ENCODE data around the gene CEBPG. TPM values are rescaled to one million over a fixed set of nuclear protein-coding genes. Genes with fewer than 3 reads are reported as not detected.

CEBPG gene
- polyA plus RNA-seq, 1 donor from 2014 or later, result 67.5 TPM

- no peaks in the 10 kb centered on the region for H3K9me3 ChIP-seq (ENCODE audit: low read length)
- no peaks in the 10 kb centered on the region for H3K79me2 ChIP-seq (replicated peaks; ENCODE audit: insufficient read depth, low read length)
- no peaks in the 10 kb centered on the region for H4K20me1 ChIP-seq (ENCODE audit: insufficient read depth)
- no peak overlapping the region for H2AFZ ChIP-seq (ENCODE audit: low read depth, low read length)
- no peak overlapping the region for H3K4me3 ChIP-seq (ENCODE audit: low read length)
- no peaks in the 10 kb centered on the region for H3K36me3 ChIP-seq (ENCODE audit: insufficient read depth, low read length)
- no peak overlapping the region for H3K9ac ChIP-seq (ENCODE audit: low read length)
- no peaks in the 10 kb centered on the region for H3K9me2 ChIP-seq (ENCODE audit: insufficient read depth, low read length)
- no peak overlapping the region for H3K4me2 ChIP-seq (ENCODE audit: low read length)
- no peak for TF ChIP-seq SMC3 (conservative IDR thresholded peaks at IDR 0.05; ENCODE audit: poor library complexity)
- no peak for TF ChIP-seq MXI1 (conservative IDR thresholded peaks at IDR 0.05; ENCODE audit: poor library complexity, severe bottlenecking)
- no peak for TF ChIP-seq POLR2AphosphoS5 (IDR thresholded peaks at IDR 0.05)
- no peak for TF ChIP-seq RAD21 (conservative IDR thresholded peaks at IDR 0.05)
- TF ChIP-seq TAF1 (IDR thresholded peaks at IDR 0.05; ENCODE audit: low read depth), result no peak
- TF ChIP-seq, protein P1, sequence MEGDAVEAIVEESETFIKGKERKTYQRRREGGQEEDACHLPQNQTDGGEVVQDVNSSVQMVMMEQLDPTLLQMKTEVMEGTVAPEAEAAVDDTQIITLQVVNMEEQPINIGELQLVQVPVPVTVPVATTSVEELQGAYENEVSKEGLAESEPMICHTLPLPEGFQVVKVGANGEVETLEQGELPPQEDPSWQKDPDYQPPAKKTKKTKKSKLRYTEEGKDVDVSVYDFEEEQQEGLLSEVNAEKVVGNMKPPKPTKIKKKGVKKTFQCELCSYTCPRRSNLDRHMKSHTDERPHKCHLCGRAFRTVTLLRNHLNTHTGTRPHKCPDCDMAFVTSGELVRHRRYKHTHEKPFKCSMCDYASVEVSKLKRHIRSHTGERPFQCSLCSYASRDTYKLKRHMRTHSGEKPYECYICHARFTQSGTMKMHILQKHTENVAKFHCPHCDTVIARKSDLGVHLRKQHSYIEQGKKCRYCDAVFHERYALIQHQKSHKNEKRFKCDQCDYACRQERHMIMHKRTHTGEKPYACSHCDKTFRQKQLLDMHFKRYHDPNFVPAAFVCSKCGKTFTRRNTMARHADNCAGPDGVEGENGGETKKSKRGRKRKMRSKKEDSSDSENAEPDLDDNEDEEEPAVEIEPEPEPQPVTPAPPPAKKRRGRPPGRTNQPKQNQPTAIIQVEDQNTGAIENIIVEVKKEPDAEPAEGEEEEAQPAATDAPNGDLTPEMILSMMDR (IDR thresholded peaks at IDR 0.05; ENCODE audit: poor library complexity, severe bottlenecking), result no peak
- TF ChIP-seq EZH2 (IDR thresholded peaks at IDR 0.05; ENCODE audit: borderline replicate concordance, insufficient read depth, low read length, poor library complexity, severe bottlenecking), result no peak
- TF ChIP-seq REST (IDR thresholded peaks at IDR 0.05; ENCODE audit: borderline replicate concordance), result no peak
- no peak for TF ChIP-seq EP300 (conservative IDR thresholded peaks at IDR 0.05; ENCODE audit: poor library complexity, severe bottlenecking)
- H3F3A ChIP-seq (ENCODE audit: insufficient read depth, low read length, poor library complexity, severe bottlenecking), result no peaks in the 10 kb centered on the region
- no peaks in the 10 kb centered on the region for H3K27me3 ChIP-seq (ENCODE audit: insufficient read depth, low read depth, low read length)
- H3K27ac ChIP-seq (ENCODE audit: low read length), result no peak overlapping the region
Measured at GRCh38 chr19:33396701-33397535, 23.4 kb downstream of the CEBPG start.

GRCh38 chr19:33397536-33398360 lies 24.2 kb downstream of the CEBPG start:
- no peak overlapping the region for H3K9ac ChIP-seq (ENCODE audit: low read length)
- no peak overlapping the region for H2AFZ ChIP-seq (ENCODE audit: low read depth, low read length)
- H3K4me2 ChIP-seq (ENCODE audit: low read length), result no peak overlapping the region
- H4K20me1 ChIP-seq (ENCODE audit: insufficient read depth), result no peaks in the 10 kb centered on the region
- no peaks in the 10 kb centered on the region for H3K79me2 ChIP-seq (replicated peaks; ENCODE audit: insufficient read depth, low read length)
- no peaks in the 10 kb centered on the region for H3F3A ChIP-seq (ENCODE audit: insufficient read depth, low read length, poor library complexity, severe bottlenecking)
- H3K9me2 ChIP-seq (ENCODE audit: insufficient read depth, low read length), result no peaks in the 10 kb centered on the region
- no peaks in the 10 kb centered on the region for H3K36me3 ChIP-seq (ENCODE audit: insufficient read depth, low read length)
- H3K27ac ChIP-seq (ENCODE audit: low read length), result no peak overlapping the region
- H3K27me3 ChIP-seq (ENCODE audit: insufficient read depth, low read depth, low read length), result no peaks in the 10 kb centered on the region
- H3K4me3 ChIP-seq (ENCODE audit: low read length), result no peak overlapping the region
- H3K9me3 ChIP-seq (ENCODE audit: low read length), result no peaks in the 10 kb centered on the region
- no peak for TF ChIP-seq SMC3 (conservative IDR thresholded peaks at IDR 0.05; ENCODE audit: poor library complexity)
- TF ChIP-seq, protein P1 (IDR thresholded peaks at IDR 0.05; ENCODE audit: poor library complexity, severe bottlenecking), result no peak
- no peak for TF ChIP-seq EP300 (conservative IDR thresholded peaks at IDR 0.05; ENCODE audit: poor library complexity, severe bottlenecking)
- TF ChIP-seq REST (IDR thresholded peaks at IDR 0.05; ENCODE audit: borderline replicate concordance), result no peak
- TF ChIP-seq RAD21 (conservative IDR thresholded peaks at IDR 0.05), result no peak
- TF ChIP-seq POLR2AphosphoS5 (IDR thresholded peaks at IDR 0.05), result no peak
- no peak for TF ChIP-seq MXI1 (conservative IDR thresholded peaks at IDR 0.05; ENCODE audit: poor library complexity, severe bottlenecking)
- TF ChIP-seq EZH2 (IDR thresholded peaks at IDR 0.05; ENCODE audit: borderline replicate concordance, insufficient read depth, low read length, poor library complexity, severe bottlenecking), result no peak
- no peak for TF ChIP-seq TAF1 (IDR thresholded peaks at IDR 0.05; ENCODE audit: low read depth)
